ENCODE results near the gene SUPT5H. TPM values are rescaled to one million over a fixed set of nuclear protein-coding genes. Genes with fewer than 3 reads are reported as not detected.

SUPT5H gene
- total RNA-seq, 5 donors from 2014 or later (not counting 1 experiment from before 2014, with no cell fraction given) = 180 to 301 (median 194) TPM

GRCh38 chr19:39494661-39495060 lies 49.3 kb downstream of the SUPT5H start:
- ATAC-seq (replicated peaks in 1 of 4) = no peak
- no peaks in the 10 kb centered on the region for H3K9me3 ChIP-seq
- H3K4me3 ChIP-seq (ENCODE audit: control insufficient read depth in 1 of 2, extremely low read depth in 1 of 2, low read length in 1 of 2) = no peak overlapping the region
- peaks cover 7 to 11% of the 10 kb centered on the region in 2 donors for H3K36me3 ChIP-seq (ENCODE audit: control insufficient read depth in 2 of 2, extremely low read depth in 1 of 2, insufficient read depth in 1 of 2, low read length in 1 of 2)
- H3K27me3 ChIP-seq (replicated peaks in 1 of 2; ENCODE audit: control insufficient read depth in 2 of 2, extremely low read depth in 1 of 2, insufficient read depth in 2 of 2, low read length in 1 of 2) = peaks cover 4 to 37% of the 10 kb centered on the region in 2 experiments
- 100% methylated on average over 2 of the region's 5 CpGs for WGBS (ENCODE audit: insufficient coverage)
- peaks cover 0 to 20% of the 10 kb centered on the region in 2 experiments for H3K4me1 ChIP-seq (ENCODE audit: control insufficient read depth in 1 of 2, extremely low read depth in 1 of 2, insufficient read depth in 2 of 2, low read length in 2 of 2)
- no peak overlapping the region for H3K27ac Mint-ChIP-seq
- POLR2A ChIA-PET = no interaction called here
- CTCF ChIA-PET = interaction anchor here in 1 of 2 donors (0.7 kb wide), 1 partner anchor 615 kb away, joined by 6 read pairs; no protein-coding TSS in a partner anchor
- H3K9me3 Mint-ChIP-seq = no peaks in the 10 kb centered on the region
- H3K4me1 Mint-ChIP-seq = peaks cover 14 to 15% (median 15%) of the 10 kb centered on the region in 3 donors
- H3K27me3 Mint-ChIP-seq = peaks cover 18 to 25% of the 10 kb centered on the region in 2 donors
- H3K27ac ChIP-seq (ENCODE audit: low read length) = no peak overlapping the region
- no peak overlapping the region for H3K4me3 Mint-ChIP-seq
- DNase-seq = no peak
- peaks cover 8% of the 10 kb centered on the region for H3K36me3 Mint-ChIP-seq

- DNase-seq = no peak
- WGBS (ENCODE audit: insufficient coverage) = no CpG with 5 or more reads among the region's 5 CpGs
These were observed 50.7 kb downstream of the SUPT5H start for GRCh38 chr19:39496063-39496462.

GRCh38 chr19:39497701-39497995 lies 52.3 kb downstream of the SUPT5H start:
- WGBS (ENCODE audit: insufficient coverage) = 0% methylated on average over 2 of the region's 7 CpGs
- Histone ChIP-seq H3K4me3 (ENCODE audit: control insufficient read depth in 1 of 2, extremely low read depth in 1 of 2, low read length in 1 of 2) (peak overlapping the region in 1 of 2 donors; percentile 9), H3K36me3 (ENCODE audit: control insufficient read depth in 2 of 2, extremely low read depth in 1 of 2, insufficient read depth in 1 of 2, low read length in 1 of 2) (no peaks in the 10 kb centered on the region), H3K27me3 (replicated peaks in 1 of 2; ENCODE audit: control insufficient read depth in 2 of 2, extremely low read depth in 1 of 2, insufficient read depth in 2 of 2, low read length in 1 of 2) (peaks cover 7 to 66% of the 10 kb centered on the region in 2 experiments), H3K9me3 (no peaks in the 10 kb centered on the region), H3K27ac (ENCODE audit: low read length) (no peak overlapping the region), H3K4me1 (ENCODE audit: control insufficient read depth in 1 of 2, extremely low read depth in 1 of 2, insufficient read depth in 2 of 2, low read length in 2 of 2) (peaks cover 0 to 24% of the 10 kb centered on the region in 2 experiments)
- Mint-ChIP-seq H3K36me3 (no peaks in the 10 kb centered on the region), H3K27ac (no peak overlapping the region), H3K9me3 (no peaks in the 10 kb centered on the region), H3K27me3 (peaks cover 29 to 43% of the 10 kb centered on the region in 2 donors), H3K4me3 (peak overlapping the region in 1 of 3 donors; percentile 74), H3K4me1 (peaks cover 18 to 21% (median 19%) of the 10 kb centered on the region in 3 donors)
- ChIA-PET POLR2A (no interaction called here), CTCF (interaction anchor here in 1 of 2 donors (0.9 kb wide), 1 partner anchor 35 kb away, joined by 4 read pairs; the partner anchor contains the start of gene EID2B)
- DNase-seq = no peak
- no peak for ATAC-seq (replicated peaks in 1 of 4)

More at GRCh38 chr19:39496063-39496462, 50.7 kb downstream of the SUPT5H start:
- Mint-ChIP-seq H3K4me3 (no peak overlapping the region), H3K4me1 (peaks cover 18 to 21% (median 19%) of the 10 kb centered on the region in 3 donors), H3K36me3 (no peaks in the 10 kb centered on the region), H3K27me3 (peaks cover 29 to 36% of the 10 kb centered on the region in 2 donors), H3K27ac (no peak overlapping the region), H3K9me3 (no peaks in the 10 kb centered on the region)
- ChIA-PET CTCF (interaction anchor here in 1 of 2 donors (0.5 kb wide), 1 partner anchor 513 kb away, joined by 7 read pairs; no protein-coding TSS in a partner anchor), POLR2A (no interaction called here)
- peaks cover 7 to 50% of the 10 kb centered on the region in 2 experiments for H3K27me3 ChIP-seq (replicated peaks in 1 of 2; ENCODE audit: control insufficient read depth in 2 of 2, extremely low read depth in 1 of 2, insufficient read depth in 2 of 2, low read length in 1 of 2)
- no peak for ATAC-seq (replicated peaks in 1 of 4)
- H3K4me3 ChIP-seq (ENCODE audit: control insufficient read depth in 1 of 2, extremely low read depth in 1 of 2, low read length in 1 of 2) = no peak overlapping the region
- H3K36me3 ChIP-seq (ENCODE audit: control insufficient read depth in 2 of 2, extremely low read depth in 1 of 2, insufficient read depth in 1 of 2, low read length in 1 of 2) = peaks cover 0 to 7% of the 10 kb centered on the region in 2 donors
- no peak overlapping the region for H3K27ac ChIP-seq (ENCODE audit: low read length)
- peaks cover 0 to 20% of the 10 kb centered on the region in 2 experiments for H3K4me1 ChIP-seq (ENCODE audit: control insufficient read depth in 1 of 2, extremely low read depth in 1 of 2, insufficient read depth in 2 of 2, low read length in 2 of 2)
- H3K9me3 ChIP-seq = no peaks in the 10 kb centered on the region

GRCh38 chr19:39497996-39498797 lies 52.8 kb downstream of the SUPT5H start:
- POLR2A ChIA-PET = interaction anchor here in 1 of 2 donors (0.6 kb wide), 1 partner anchor 59 kb away, joined by 3 read pairs; no protein-coding TSS in a partner anchor

GRCh38 chr19:39498798-39499642 lies 53.6 kb downstream of the SUPT5H start, which contains the start of gene DLL3:
TSS of gene DLL3 (plus strand) at chr19:39498947. CDS start at chr19:39498975, 28 bp downstream.
- Histone ChIP-seq H3K27ac (ENCODE audit: low read length) (no peak within 1 kb of the TSS), H3K4me1 (ENCODE audit: control insufficient read depth in 1 of 2, extremely low read depth in 1 of 2, insufficient read depth in 2 of 2, low read length in 2 of 2) (peaks cover 0 to 30% of the 10 kb centered on the region in 2 experiments), H3K36me3 (ENCODE audit: control insufficient read depth in 2 of 2, extremely low read depth in 1 of 2, insufficient read depth in 1 of 2, low read length in 1 of 2) (no peaks in the 10 kb centered on the region), H3K4me3 (ENCODE audit: control insufficient read depth in 1 of 2, extremely low read depth in 1 of 2, low read length in 1 of 2) (peak within 1 kb of the TSS; percentile 9 to 29), H3K27me3 (replicated peaks in 1 of 2; ENCODE audit: control insufficient read depth in 2 of 2, extremely low read depth in 1 of 2, insufficient read depth in 2 of 2, low read length in 1 of 2) (peaks cover 7 to 78% of the 10 kb centered on the region in 2 experiments), H3K9me3 (no peaks in the 10 kb centered on the region)
- ChIA-PET CTCF (interaction anchor here in 1 of 2 donors (1.2 kb wide), 1 partner anchor 8 kb away, joined by 3 read pairs; no protein-coding TSS in a partner anchor), POLR2A (interaction anchor here in 1 of 2 donors (0.6 kb wide), 2 partner anchors 60 to 98 kb away, joined by 3 to 5 read pairs; no protein-coding TSS in a partner anchor)
- DNase-seq = peak in 1 of 35 experiments; percentile 21
- H3K36me3 Mint-ChIP-seq = no peaks in the 10 kb centered on the region
- H3K27ac Mint-ChIP-seq = peak within 1 kb of the TSS in 1 of 2 donors; percentile 46
- H3K27me3 Mint-ChIP-seq = peaks cover 36 to 54% of the 10 kb centered on the region in 2 donors
- peaks cover 23 to 30% (median 30%) of the 10 kb centered on the region in 3 donors for H3K4me1 Mint-ChIP-seq
- H3K9me3 Mint-ChIP-seq = no peaks in the 10 kb centered on the region
- ATAC-seq (replicated peaks in 1 of 4) = peak in 2 of 4 experiments; percentile 9 to 10
- H3K4me3 Mint-ChIP-seq = peak within 1 kb of the TSS; percentile 35 to 74 (median 61)
- 6% methylated on average over 50 of the region's 60 CpGs for WGBS (ENCODE audit: insufficient coverage)

More at GRCh38 chr19:39497996-39498797, 52.8 kb downstream of the SUPT5H start:
- Mint-ChIP-seq H3K36me3 (no peaks in the 10 kb centered on the region), H3K27ac (no peak overlapping the region), H3K27me3 (peaks cover 30 to 46% of the 10 kb centered on the region in 2 donors), H3K4me3 (peak overlapping the region; percentile 35 to 74 (median 61)), H3K9me3 (no peaks in the 10 kb centered on the region), H3K4me1 (peaks cover 20 to 25% (median 22%) of the 10 kb centered on the region in 3 donors)
- DNase-seq (peak in 5 of 35 experiments; percentile 9 to 41 (median 12)), ATAC-seq (replicated peaks in 1 of 4) (peak; percentile 33 to 55 (median 46))
- WGBS (ENCODE audit: insufficient coverage) = 3% methylated on average over 27 of the region's 40 CpGs
- H3K4me1 ChIP-seq (ENCODE audit: control insufficient read depth in 1 of 2, extremely low read depth in 1 of 2, insufficient read depth in 2 of 2, low read length in 2 of 2) = peaks cover 0 to 28% of the 10 kb centered on the region in 2 experiments
- no peaks in the 10 kb centered on the region for H3K9me3 ChIP-seq
- peaks cover 7 to 69% of the 10 kb centered on the region in 2 experiments for H3K27me3 ChIP-seq (replicated peaks in 1 of 2; ENCODE audit: control insufficient read depth in 2 of 2, extremely low read depth in 1 of 2, insufficient read depth in 2 of 2, low read length in 1 of 2)
- H3K4me3 ChIP-seq (ENCODE audit: control insufficient read depth in 1 of 2, extremely low read depth in 1 of 2, low read length in 1 of 2) = peak overlapping the region; percentile 9 to 12
- H3K27ac ChIP-seq (ENCODE audit: low read length) = no peak overlapping the region
- H3K36me3 ChIP-seq (ENCODE audit: control insufficient read depth in 2 of 2, extremely low read depth in 1 of 2, insufficient read depth in 1 of 2, low read length in 1 of 2) = no peaks in the 10 kb centered on the region
- CTCF ChIA-PET = interaction anchor here (0.6 to 1.2 kb wide), 3 partner anchors 9 to 409 kb away, joined by 3 to 4 read pairs (median 3); partner anchors contain the start of gene EID2B (in 1 of the 2)
